ENCODE measurements around the gene KIF26B. TPM values are rescaled to one million over a fixed set of nuclear protein-coding genes. Genes with fewer than 3 reads are reported as not detected.

Gene KIF26B
- total RNA-seq, 4 donors from 2014 or later: 0.20 to 0.79 (median 0.41) TPM; not detected in 1

DNA sequence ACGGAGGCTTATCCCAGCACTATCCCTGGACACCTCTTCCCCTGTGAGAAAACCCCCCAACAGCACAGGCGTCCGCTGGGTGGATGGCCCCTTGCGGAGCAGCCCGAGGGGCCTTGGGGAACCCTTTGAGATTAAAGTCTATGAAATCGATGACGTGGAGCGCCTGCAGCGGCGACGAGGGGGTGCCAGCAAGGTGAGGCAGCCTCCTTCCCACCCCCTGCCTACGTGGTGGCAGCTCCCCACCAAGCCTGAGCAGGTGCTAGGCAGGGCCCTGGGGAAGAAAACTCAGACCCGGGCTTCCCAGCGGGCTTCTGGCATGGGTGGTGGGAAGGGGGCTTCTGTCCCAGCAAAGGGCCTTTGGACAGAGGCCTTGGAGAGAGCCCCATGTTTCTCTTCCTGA, 543.3 kb downstream of the KIF26B start:
- H3K27ac ChIP-seq: no peak overlapping the region
- TF ChIP-seq, protein P1, sequence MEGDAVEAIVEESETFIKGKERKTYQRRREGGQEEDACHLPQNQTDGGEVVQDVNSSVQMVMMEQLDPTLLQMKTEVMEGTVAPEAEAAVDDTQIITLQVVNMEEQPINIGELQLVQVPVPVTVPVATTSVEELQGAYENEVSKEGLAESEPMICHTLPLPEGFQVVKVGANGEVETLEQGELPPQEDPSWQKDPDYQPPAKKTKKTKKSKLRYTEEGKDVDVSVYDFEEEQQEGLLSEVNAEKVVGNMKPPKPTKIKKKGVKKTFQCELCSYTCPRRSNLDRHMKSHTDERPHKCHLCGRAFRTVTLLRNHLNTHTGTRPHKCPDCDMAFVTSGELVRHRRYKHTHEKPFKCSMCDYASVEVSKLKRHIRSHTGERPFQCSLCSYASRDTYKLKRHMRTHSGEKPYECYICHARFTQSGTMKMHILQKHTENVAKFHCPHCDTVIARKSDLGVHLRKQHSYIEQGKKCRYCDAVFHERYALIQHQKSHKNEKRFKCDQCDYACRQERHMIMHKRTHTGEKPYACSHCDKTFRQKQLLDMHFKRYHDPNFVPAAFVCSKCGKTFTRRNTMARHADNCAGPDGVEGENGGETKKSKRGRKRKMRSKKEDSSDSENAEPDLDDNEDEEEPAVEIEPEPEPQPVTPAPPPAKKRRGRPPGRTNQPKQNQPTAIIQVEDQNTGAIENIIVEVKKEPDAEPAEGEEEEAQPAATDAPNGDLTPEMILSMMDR (IDR thresholded peaks at IDR 0.05): no peak
- no peak for TF ChIP-seq POLR2A (IDR thresholded peaks at IDR 0.05)
- TF ChIP-seq EP300 (IDR thresholded peaks at IDR 0.05; ENCODE audit: low read depth): no peak
- TF ChIP-seq POLR2AphosphoS5 (IDR thresholded peaks at IDR 0.05): no peak
- H3K27me3 ChIP-seq: no peaks in the 10 kb centered on the region
- 97% methylated on average over 13 of the region's 14 CpGs; no CpG with 5 or more reads in 1 of the 2 donors for WGBS, 2 donors (ENCODE audit: low coverage in 1 of 2)
- DNase-seq: no peak
- no peaks in the 10 kb centered on the region for H3K36me3 ChIP-seq
- intact Hi-C loops (cut with DNase I; ENCODE audit: low total_unique reads) (no loop called here), in situ Hi-C loops (cut with MboI; ENCODE audit: low pct_ligation_motif_present in 1 of 4, low pct_unique_long_range_greater_than_20kb in 1 of 4, low sequenced_read_pairs in 3 of 4) (no loop called here)
- H3K4me3 ChIP-seq: no peak overlapping the region
- no peaks in the 10 kb centered on the region for H3K4me1 ChIP-seq
- no peaks in the 10 kb centered on the region for H3K9me3 ChIP-seq

DNA sequence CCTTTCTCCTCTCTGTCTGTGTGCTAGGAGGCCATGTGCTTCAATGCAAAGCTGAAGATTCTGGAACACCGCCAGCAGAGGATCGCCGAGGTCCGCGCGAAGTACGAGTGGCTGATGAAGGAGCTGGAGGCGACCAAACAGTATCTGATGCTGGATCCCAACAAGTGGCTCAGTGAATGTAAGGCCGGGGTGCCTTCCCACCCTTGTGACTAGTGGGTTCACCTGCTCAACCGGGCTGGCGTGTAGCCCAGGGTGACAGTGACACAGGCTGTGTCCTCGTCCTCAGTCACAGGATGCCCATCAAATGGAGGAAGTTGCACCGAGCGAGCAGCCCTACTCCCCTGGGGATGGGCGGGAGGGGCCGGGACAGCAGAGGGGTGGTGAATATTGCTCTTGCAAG, 544.1 kb downstream of the KIF26B start:
- 87% methylated on average over 13 of the region's 16 CpGs; no CpG with 5 or more reads in 1 of the 2 donors for WGBS, 2 donors (ENCODE audit: low coverage in 1 of 2)

DNA sequence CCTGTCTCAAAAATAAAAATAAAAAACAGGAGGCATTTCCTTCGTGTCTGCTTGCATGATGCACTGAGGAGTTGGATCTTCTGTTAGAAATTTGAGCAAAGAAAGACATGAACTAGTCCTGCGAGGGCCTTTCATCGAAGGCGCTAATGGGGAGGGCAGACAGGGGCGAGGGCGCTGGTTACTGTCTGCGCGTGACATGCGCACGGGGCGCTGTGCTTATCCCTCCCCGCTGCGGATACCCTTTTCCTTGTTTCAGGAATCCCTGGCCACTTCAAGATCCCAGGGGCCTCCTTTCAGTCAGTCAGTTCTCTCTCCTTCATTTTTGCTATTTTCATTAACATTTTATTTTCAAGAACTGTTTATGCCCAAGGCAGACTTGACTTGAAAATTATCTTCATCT, 545.8 kb downstream of the KIF26B start:
- TF ChIP-seq POLR2A (IDR thresholded peaks at IDR 0.05) (no peak), POLR2AphosphoS5 (IDR thresholded peaks at IDR 0.05) (no peak), EP300 (IDR thresholded peaks at IDR 0.05; ENCODE audit: low read depth) (no peak)
- TF ChIP-seq, protein P1 (IDR thresholded peaks at IDR 0.05): no peak
- Histone ChIP-seq H3K27me3 (no peaks in the 10 kb centered on the region), H3K4me1 (no peaks in the 10 kb centered on the region), H3K27ac (no peak overlapping the region), H3K36me3 (no peaks in the 10 kb centered on the region), H3K9me3 (no peaks in the 10 kb centered on the region), H3K4me3 (no peak overlapping the region)
- no peak for DNase-seq
- in situ Hi-C loops (cut with MboI; ENCODE audit: low pct_ligation_motif_present in 1 of 4, low pct_unique_long_range_greater_than_20kb in 1 of 4, low sequenced_read_pairs in 3 of 4): no loop called here
- 90 to 94% methylated on average over 4 to 13 of the region's 13 CpGs for WGBS, 2 donors (ENCODE audit: low coverage in 1 of 2)
- intact Hi-C loops (cut with DNase I; ENCODE audit: low total_unique reads): no loop called here

More for the DNA sequence above, 544.1 kb downstream of the KIF26B start:
- no peak for TF ChIP-seq POLR2AphosphoS5 (IDR thresholded peaks at IDR 0.05)
- DNase-seq: no peak
- no peaks in the 10 kb centered on the region for H3K27me3 ChIP-seq
- no peak overlapping the region for H3K27ac ChIP-seq
- H3K4me1 ChIP-seq: no peaks in the 10 kb centered on the region
- H3K36me3 ChIP-seq: no peaks in the 10 kb centered on the region
- intact Hi-C loops (cut with DNase I; ENCODE audit: low total_unique reads) (no loop called here), in situ Hi-C loops (cut with MboI; ENCODE audit: low pct_ligation_motif_present in 1 of 4, low pct_unique_long_range_greater_than_20kb in 1 of 4, low sequenced_read_pairs in 3 of 4) (no loop called here)
- no peaks in the 10 kb centered on the region for H3K9me3 ChIP-seq
- no peak overlapping the region for H3K4me3 ChIP-seq

DNA sequence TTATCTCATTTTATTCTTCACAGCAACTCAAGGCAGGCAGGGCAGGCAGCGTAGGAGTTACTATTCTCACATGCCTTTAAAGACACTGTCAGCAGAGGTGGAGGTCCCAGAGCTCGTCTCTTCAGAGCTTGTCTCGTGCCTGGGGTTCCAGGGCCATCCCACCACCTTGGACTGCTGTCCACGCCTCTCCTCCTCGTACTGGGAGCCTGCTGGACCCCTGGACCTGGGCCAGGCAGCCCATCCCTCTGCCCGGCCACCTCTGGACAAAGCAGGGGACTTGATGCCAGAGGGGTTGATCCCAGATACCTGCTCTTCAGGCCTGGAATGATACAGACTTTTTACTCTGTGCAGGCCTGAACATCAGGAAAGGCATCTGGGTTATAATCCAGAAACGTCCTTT, 546.8 kb downstream of the KIF26B start:
- Histone ChIP-seq H3K27ac (no peak overlapping the region), H3K4me3 (no peak overlapping the region), H3K4me1 (no peaks in the 10 kb centered on the region), H3K36me3 (no peaks in the 10 kb centered on the region), H3K27me3 (no peaks in the 10 kb centered on the region), H3K9me3 (no peaks in the 10 kb centered on the region)
- in situ Hi-C loops (cut with MboI; ENCODE audit: low pct_ligation_motif_present in 1 of 4, low pct_unique_long_range_greater_than_20kb in 1 of 4, low sequenced_read_pairs in 3 of 4) (no loop called here), intact Hi-C loops (cut with DNase I; ENCODE audit: low total_unique reads) (no loop called here)
- 60 to 90% methylated on average over 1 to 7 of the region's 7 CpGs for WGBS, 2 donors (ENCODE audit: low coverage in 1 of 2)
- DNase-seq: no peak
- no peak for TF ChIP-seq EP300 (IDR thresholded peaks at IDR 0.05; ENCODE audit: low read depth)

DNA sequence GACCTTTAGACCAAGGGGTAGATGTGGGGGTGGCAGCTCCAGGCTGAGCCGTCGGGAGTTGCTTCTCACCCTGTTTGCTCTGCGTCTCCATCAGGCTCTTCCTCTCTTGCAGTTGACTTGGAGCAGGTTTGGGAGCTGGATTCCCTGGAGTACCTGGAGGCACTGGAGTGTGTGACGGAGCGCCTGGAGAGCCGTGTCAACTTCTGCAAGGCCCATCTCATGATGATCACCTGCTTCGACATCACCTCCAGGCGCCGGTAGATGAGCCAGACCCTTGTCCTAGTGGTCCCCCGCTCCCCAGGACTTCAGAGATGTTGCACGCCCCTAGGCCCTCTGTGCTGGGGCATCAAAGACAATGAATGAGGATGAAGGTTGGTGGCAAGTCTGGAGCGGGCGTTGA, 547.6 kb downstream of the KIF26B start:
- WGBS, 2 donors (ENCODE audit: low coverage in 1 of 2): 80 to 95% methylated on average over 1 to 12 of the region's 13 CpGs
- Histone ChIP-seq H3K27ac (no peak overlapping the region), H3K9me3 (no peaks in the 10 kb centered on the region), H3K4me3 (no peak overlapping the region), H3K27me3 (no peaks in the 10 kb centered on the region), H3K4me1 (no peaks in the 10 kb centered on the region), H3K36me3 (no peaks in the 10 kb centered on the region)
- no peak for DNase-seq
- in situ Hi-C loops (cut with MboI; ENCODE audit: low pct_ligation_motif_present in 1 of 4, low pct_unique_long_range_greater_than_20kb in 1 of 4, low sequenced_read_pairs in 3 of 4) (no loop called here), intact Hi-C loops (cut with DNase I; ENCODE audit: low total_unique reads) (no loop called here)
- TF ChIP-seq EP300 (IDR thresholded peaks at IDR 0.05; ENCODE audit: low read depth) (no peak), POLR2AphosphoS5 (IDR thresholded peaks at IDR 0.05) (no peak), POLR2A (IDR thresholded peaks at IDR 0.05) (no peak)
- TF ChIP-seq, protein P1 (IDR thresholded peaks at IDR 0.05): no peak

All from transverse colon (tissue), 4 donors.